Common myeloid progenitor, CD34-positive (primary cell): ENCODE measurements around the gene MATK.

ENCODE experiments used
- CTCF ChIA-PET: fragments of 350-600 bp; sonication (Branson Sonifier 250); formaldehyde crosslinking; loops from one replicate; lab custom pipeline; 2021; ENCODE audit warnings: antibody characterized with exemption; lab: Charles Lee
- POLR2A ChIA-PET: fragments of 350-600 bp; sonication (Branson Sonifier 250); formaldehyde crosslinking; loops from one replicate; lab custom pipeline; 2021; ENCODE audit warnings: antibody characterized with exemption; lab: Charles Lee
- DNase-seq, 3 donors: peaks; one replicate each; pipeline versions ENCODE4 v3.0.0 to v3.0.0-alpha.2; 2013
- H3K27ac ChIP-seq, 2 experiments: 1 replicate in 1 of 2; 2 replicates in 1 of 2; pipeline ENCODE4 v1.7.0; 2013; ENCODE audit warnings: inconsistent platforms in 2 of 2, low read length in 2 of 2, mild to moderate bottlenecking in 2 of 2, low read depth in 1 of 2, moderate library complexity in 1 of 2; ENCODE audit not compliant: severe bottlenecking in 2 of 2, insufficient read depth in 1 of 2, poor library complexity in 1 of 2
- H3K27me3 ChIP-seq, 5 experiments: replicated peaks in 2 of 5; 1 replicate in 3 of 5; 2 replicates in 2 of 5; pipeline versions ENCODE4 v1.6.1 to v1.7.0; 2013; ENCODE audit warnings: low read length in 4 of 5, mild to moderate bottlenecking in 2 of 5, moderate library complexity in 2 of 5, inconsistent platforms in 1 of 5; ENCODE audit not compliant: insufficient read depth in 5 of 5, control insufficient read depth in 4 of 5
- H3K36me3 ChIP-seq, 4 experiments: 1 replicate in 2 of 4; 2 replicates in 2 of 4; pipeline versions ENCODE4 v1.6.1 to v1.7.0; 2013; ENCODE audit warnings: low read length in 3 of 4, control low read depth in 1 of 4, mild to moderate bottlenecking in 1 of 4; ENCODE audit not compliant: control insufficient read depth in 4 of 4, insufficient read depth in 4 of 4
- H3K4me1 ChIP-seq, 4 experiments: 1 replicate in 3 of 4; 2 replicates in 1 of 4; pipeline versions ENCODE4 v1.6.1 to v1.7.1; 2013; ENCODE audit warnings: low read length in 3 of 4, mild to moderate bottlenecking in 3 of 4, control low read depth in 1 of 4, inconsistent platforms in 1 of 4, moderate library complexity in 1 of 4; ENCODE audit not compliant: control insufficient read depth in 4 of 4, insufficient read depth in 4 of 4; ENCODE audit errors: control extremely low read depth in 1 of 4
- H3K4me3 ChIP-seq, 7 experiments: 1 replicate in 4 of 7; 2 replicates in 3 of 7; pipeline versions ENCODE4 v1.5.1 to v1.7.0; 2013; ENCODE audit warnings: mild to moderate bottlenecking in 7 of 7, low read length in 6 of 7, moderate library complexity in 6 of 7, inconsistent platforms in 2 of 7, low read depth in 2 of 7, control low read depth in 1 of 7; ENCODE audit not compliant: insufficient read depth in 4 of 7, control insufficient read depth in 1 of 7; ENCODE audit errors: extremely low read depth in 1 of 7
- H3K9me3 ChIP-seq, 5 experiments: 1 replicate in 4 of 5; 2 replicates in 1 of 5; pipeline versions ENCODE4 v1.6.1 to v1.7.1; 2013; ENCODE audit warnings: low read length in 4 of 5, mild to moderate bottlenecking in 2 of 5, inconsistent platforms in 1 of 5, low read depth in 1 of 5, moderate library complexity in 1 of 5; ENCODE audit not compliant: control insufficient read depth in 4 of 5, insufficient read depth in 2 of 5; ENCODE audit errors: control extremely low read depth in 1 of 5
- WGBS: methylation state at CpG from one replicate; pipeline ENCODE4 v1.1.5; 2013; ENCODE audit not compliant: insufficient coverage; 5-methylcytosine and 5-hydroxymethylcytosine counted together

Gene MATK

DNA sequence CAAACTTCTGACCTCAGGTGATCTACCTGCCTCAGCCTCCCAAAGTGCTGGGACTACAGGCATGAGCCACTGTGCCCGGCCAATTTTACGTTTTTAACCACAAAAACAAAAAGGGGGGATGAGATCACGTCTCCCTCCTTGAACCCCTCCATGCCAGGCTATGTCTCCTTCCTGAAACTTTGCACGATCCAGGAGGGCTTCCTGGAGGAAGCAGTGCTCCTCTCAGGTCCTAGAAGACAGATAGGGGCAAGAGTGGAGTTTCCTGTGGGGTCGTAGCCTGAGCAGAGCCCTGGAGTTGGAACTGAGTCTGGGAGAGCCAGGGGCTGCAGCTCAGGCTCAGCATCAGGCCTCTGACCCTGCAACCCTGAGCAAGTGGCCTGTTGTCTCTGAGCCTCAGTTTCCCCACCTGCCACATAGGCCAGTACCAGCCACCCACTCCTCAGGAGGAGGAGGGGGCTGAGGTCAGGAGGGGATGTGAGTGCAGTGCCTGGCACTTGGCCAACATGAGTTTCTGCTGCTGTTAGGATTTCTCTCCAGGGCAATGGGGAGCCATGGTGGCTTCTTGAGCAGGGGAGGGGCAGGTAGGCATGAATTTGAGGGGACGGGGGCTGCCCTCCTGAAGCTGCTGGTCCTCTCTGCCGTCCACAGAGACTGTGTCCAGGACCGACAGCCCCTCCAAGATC, 40.7 kb downstream of the MATK start:
- Histone ChIP-seq H3K9me3 (peaks cover 0 to 3% (median 0%) of the 10 kb centered on the region in 5 experiments), H3K36me3 (peaks cover 3 to 9% (median 6%) of the 10 kb centered on the region in 4 experiments), H3K27ac (no peak overlapping the region), H3K4me3 (no peak overlapping the region), H3K4me1 (no peaks in the 10 kb centered on the region), H3K27me3 (no peaks in the 10 kb centered on the region)
- POLR2A ChIA-PET = no interaction called here
- DNase-seq = no peak
- CTCF ChIA-PET = no interaction called here
- 64% methylated on average over 6 of the region's 8 CpGs for WGBS

DNA sequence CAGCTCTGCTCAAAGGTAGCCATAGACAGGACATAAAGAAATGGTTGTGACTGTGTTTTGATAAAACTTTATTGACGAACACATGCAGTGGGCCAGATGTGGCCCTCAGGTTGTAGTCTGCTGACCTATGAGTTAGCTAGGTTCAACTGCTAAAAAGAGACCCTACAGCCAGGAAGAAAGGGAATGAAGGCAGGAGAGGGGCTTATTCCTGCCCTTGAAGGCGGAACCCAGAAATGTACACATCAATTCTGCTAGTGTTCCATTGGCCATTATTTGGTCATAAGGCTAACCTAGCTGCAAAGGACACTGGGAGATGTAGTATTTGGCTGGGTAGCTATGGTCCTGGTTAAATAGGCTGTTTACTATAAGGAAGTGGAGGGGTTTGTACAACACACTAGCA, 42.7 kb downstream of the MATK start:
- WGBS = 100% methylated on average over 2 of the region's 2 CpGs
- CTCF ChIA-PET = interaction anchor here (0.8 kb wide), 1 partner anchor 18 kb away, joined by 3 read pairs; no protein-coding TSS in a partner anchor
- peaks cover 0 to 2% (median 0%) of the 10 kb centered on the region in 4 experiments for H3K4me1 ChIP-seq
- H3K4me3 ChIP-seq = no peak overlapping the region
- H3K36me3 ChIP-seq = no peaks in the 10 kb centered on the region
- POLR2A ChIA-PET = interaction anchor here (0.5 kb wide), 1 partner anchor 88 kb away, joined by 3 read pairs; no protein-coding TSS in a partner anchor
- peaks cover 0 to 3% (median 0%) of the 10 kb centered on the region in 5 experiments for H3K9me3 ChIP-seq
- H3K27me3 ChIP-seq = no peaks in the 10 kb centered on the region
- H3K27ac ChIP-seq = no peak overlapping the region
- peak in 2 of 3 donors; percentile 29 to 49 for DNase-seq

DNA sequence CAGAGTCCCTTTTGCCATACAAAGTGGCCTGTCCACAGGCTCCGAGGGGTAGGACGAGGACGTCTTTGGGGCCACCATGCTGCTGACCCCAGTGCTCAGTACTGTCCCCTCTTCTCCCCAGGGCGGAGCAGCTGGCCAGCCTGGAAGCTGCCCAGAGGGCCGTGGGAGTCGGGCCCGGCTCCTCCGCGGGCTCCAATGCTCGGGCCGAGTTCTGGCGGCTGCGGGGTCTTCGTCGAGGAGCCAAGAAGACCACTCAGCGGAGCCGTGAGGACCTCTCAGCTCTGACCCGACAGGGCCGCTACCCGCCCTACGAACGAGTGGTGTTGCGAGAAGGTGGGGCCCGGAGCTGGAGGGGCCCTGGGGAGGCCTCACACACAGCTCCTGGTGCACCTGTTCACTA, 45.8 kb downstream of the MATK start:
- WGBS = 93% methylated on average over 22 of the region's 24 CpGs
- peaks cover 0 to 2% (median 0%) of the 10 kb centered on the region in 4 experiments for H3K4me1 ChIP-seq
- no peaks in the 10 kb centered on the region for H3K27me3 ChIP-seq
- CTCF ChIA-PET = no interaction called here
- no peak for DNase-seq
- H3K36me3 ChIP-seq = no peaks in the 10 kb centered on the region
- POLR2A ChIA-PET = no interaction called here
- no peak overlapping the region for H3K4me3 ChIP-seq
- H3K9me3 ChIP-seq = peaks cover 0 to 3% (median 0%) of the 10 kb centered on the region in 5 experiments
- no peak overlapping the region for H3K27ac ChIP-seq

- DNase-seq = no peak
- ChIA-PET POLR2A (no interaction called here), CTCF (interaction anchor here (0.7 to 1.9 kb wide), 3 partner anchors 18 to 421 kb away, joined by 3 to 4 read pairs (median 3); partner anchors contain the start of genes APBA3 and MRPL54)
- no peak overlapping the region for H3K27ac ChIP-seq
- H3K4me1 ChIP-seq = peaks cover 0 to 2% (median 0%) of the 10 kb centered on the region in 4 experiments
- WGBS = 94% methylated on average over 31 of the region's 32 CpGs
- H3K36me3 ChIP-seq = no peaks in the 10 kb centered on the region
- peaks cover 0 to 3% (median 0%) of the 10 kb centered on the region in 5 experiments for H3K9me3 ChIP-seq
- H3K27me3 ChIP-seq = no peaks in the 10 kb centered on the region
- no peak overlapping the region for H3K4me3 ChIP-seq
These were observed 47.5 kb downstream of the MATK start for GRCh38 chr19:3738477-3739220.

DNA sequence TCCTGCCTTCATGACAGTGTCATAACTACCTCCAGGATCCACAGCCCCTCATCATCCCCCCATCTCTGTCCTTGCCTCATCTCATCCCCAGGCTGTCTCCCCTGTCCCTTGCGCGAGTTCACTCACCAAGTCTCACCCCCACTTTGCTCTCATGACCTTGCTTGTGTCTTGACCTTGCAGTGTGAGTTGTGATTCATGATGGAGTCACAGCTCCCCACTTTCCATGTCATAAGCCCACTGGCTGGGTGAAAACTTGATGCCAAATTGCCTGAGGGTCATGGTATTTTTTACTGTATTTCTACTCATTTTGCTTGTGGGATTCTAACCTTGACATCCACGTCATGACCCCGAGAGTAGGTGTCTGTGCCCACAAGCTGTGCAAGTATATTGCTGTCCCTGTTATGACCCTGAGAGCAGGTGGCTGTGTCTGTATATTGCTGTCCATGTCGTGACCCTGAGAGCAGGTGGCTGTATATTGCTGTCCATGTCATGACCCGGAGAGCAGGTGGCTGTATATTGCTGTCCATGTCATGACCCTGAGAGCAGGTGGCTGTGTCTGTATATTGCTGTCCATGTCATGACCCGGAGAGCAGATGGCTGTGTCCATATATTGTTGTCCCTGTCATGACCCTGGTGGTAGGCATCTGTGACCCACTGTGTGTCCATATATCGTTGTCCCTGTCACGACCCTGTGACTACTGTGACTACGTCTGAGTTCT, 48.5 kb downstream of the MATK start:
- H3K27me3 ChIP-seq = no peaks in the 10 kb centered on the region
- no peak overlapping the region for H3K27ac ChIP-seq
- no peak for DNase-seq
- H3K9me3 ChIP-seq = no peaks in the 10 kb centered on the region
- H3K4me3 ChIP-seq = no peak overlapping the region
- peaks cover 0 to 2% (median 0%) of the 10 kb centered on the region in 4 experiments for H3K4me1 ChIP-seq
- ChIA-PET POLR2A (no interaction called here), CTCF (interaction anchor here (0.7 to 1.9 kb wide), 3 partner anchors 19 to 420 kb away, joined by 3 to 4 read pairs (median 3); partner anchors contain the start of genes APBA3 and MRPL54)
- 92% methylated on average over 8 of the region's 10 CpGs for WGBS
- H3K36me3 ChIP-seq = no peaks in the 10 kb centered on the region

GRCh38 chr19:3736106-3736724, 50.0 kb downstream of the MATK start:
- no peak for DNase-seq
- H3K9me3 ChIP-seq = no peaks in the 10 kb centered on the region
- H3K4me3 ChIP-seq = no peak overlapping the region
- ChIA-PET CTCF (no interaction called here), POLR2A (interaction anchor here (0.7 kb wide), 1 partner anchor 29 kb away, joined by 5 read pairs; no protein-coding TSS in a partner anchor)
- no peaks in the 10 kb centered on the region for H3K27me3 ChIP-seq
- H3K27ac ChIP-seq = no peak overlapping the region
- WGBS = 96% methylated on average over 20 of the region's 21 CpGs
- peaks cover 0 to 2% (median 0%) of the 10 kb centered on the region in 4 experiments for H3K4me1 ChIP-seq
- H3K36me3 ChIP-seq = no peaks in the 10 kb centered on the region
